ENCODE data around the gene NEK1. TPM values are rescaled to one million over a fixed set of nuclear protein-coding genes. Genes with fewer than 3 reads are reported as not detected.

The NEK1 gene
- total and polyA plus RNA-seq, 8 donors: 2.1 to 8.3 (median 4.1) TPM

- no peak for ATAC-seq
- no peak overlapping the region for H3K27ac ChIP-seq
- no peak for DNase-seq
- H3K36me3 ChIP-seq: no peaks in the 10 kb centered on the region
- no peak overlapping the region for H3K4me3 ChIP-seq
- WGBS, 2 donors: 95 to 96% methylated on average over 14 of the region's 14 CpGs
- H3K4me1 ChIP-seq: peaks cover 6 to 12% (median 9%) of the 10 kb centered on the region in 3 donors
- TF ChIP-seq CTCF (IDR thresholded peaks at IDR 0.05): no peak
- FAIRE-seq: no peak
- intact Hi-C loops (cut with DNase I): no loop called here
- H3K9me3 ChIP-seq: no peaks in the 10 kb centered on the region
- H3K27me3 ChIP-seq: no peaks in the 10 kb centered on the region
Observed at GRCh38 chr4:169346840-169347239, 265.5 kb downstream of the NEK1 start.

GRCh38 chr4:169345316-169345721 is 267.1 kb downstream of the NEK1 start:
- H3K4me1 ChIP-seq: peaks cover 11 to 26% (median 14%) of the 10 kb centered on the region in 3 donors
- no peak for DNase-seq
- H3K4me3 ChIP-seq: no peak overlapping the region
- no peak for FAIRE-seq
- 71 to 77% methylated on average over 2 of the region's 2 CpGs for WGBS, 2 donors
- H3K9me3 ChIP-seq: no peaks in the 10 kb centered on the region
- intact Hi-C loops (cut with DNase I): no loop called here
- no peak overlapping the region for H3K27ac ChIP-seq
- ATAC-seq: no peak
- H3K36me3 ChIP-seq: no peaks in the 10 kb centered on the region
- H3K27me3 ChIP-seq: no peaks in the 10 kb centered on the region
- TF ChIP-seq CTCF (IDR thresholded peaks at IDR 0.05): no peak

Other genes starting within 250 kb of the NEK1 start
- 10 to 100 TPM; 24.9 to 41.4 (median 33.6) TPM for gene CLCN3, start 8.0 kb upstream of the NEK1 start, total RNA-seq
- 10 to 100 TPM in 1 of 2 donors, 1 to 10 TPM in 1; 9.1 to 16.7 TPM for gene CLCN3, start 8.0 kb upstream of the NEK1 start, polyA plus RNA-seq
- gene HPF1, start 145.4 kb upstream of the NEK1 start, total RNA-seq: 1 to 10 TPM; 5.9 to 9.9 (median 9.1) TPM
- gene HPF1, start 145.4 kb upstream of the NEK1 start, polyA plus RNA-seq: 10 to 100 TPM; 11.6 to 19.9 TPM

Data from pancreas (tissue), 10 donors.